Breast epithelium (tissue), 3 donors: ENCODE data around the gene CHD5.

ENCODE experiments used
- POLR2AphosphoS5 ChIP-seq, 3 donors: sonication (generic); formaldehyde crosslinking; IDR thresholded peaks; one replicate each; pipeline ENCODE4 v1.6.1; 2017; ENCODE audit warnings: antibody characterized with exemption in 3 of 3
- TF ChIP-seq, protein P1 (sequence below), 3 donors: fragments of 450-650 bp; IDR thresholded peaks; one replicate each; pipeline ENCODE4 v1.5.1; 2016 to 2017; ENCODE audit warnings: antibody characterized with exemption in 3 of 3, mild to moderate bottlenecking in 3 of 3, moderate library complexity in 3 of 3

DNA sequence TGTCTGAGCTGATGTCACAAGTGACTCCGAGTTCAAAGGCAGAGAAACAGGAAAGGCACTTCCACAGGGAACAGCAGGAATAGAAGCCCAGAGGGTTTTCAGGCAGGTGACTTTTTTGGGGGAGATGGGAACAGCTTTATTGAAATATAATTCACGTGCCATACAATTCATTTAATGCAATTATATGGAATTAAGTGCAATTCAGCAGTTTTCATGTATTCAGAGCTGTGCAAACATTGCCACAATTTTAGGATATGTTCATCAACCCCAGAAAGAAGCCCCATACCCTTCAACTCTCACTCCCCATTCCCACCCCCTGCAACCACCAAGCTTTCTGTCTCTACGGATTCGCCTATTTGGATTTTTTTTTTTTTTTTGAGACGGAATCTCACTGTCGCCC is 117.5 kb downstream of the CHD5 start:
- no peak for TF ChIP-seq POLR2AphosphoS5 (IDR thresholded peaks at IDR 0.05)
- TF ChIP-seq, protein P1, sequence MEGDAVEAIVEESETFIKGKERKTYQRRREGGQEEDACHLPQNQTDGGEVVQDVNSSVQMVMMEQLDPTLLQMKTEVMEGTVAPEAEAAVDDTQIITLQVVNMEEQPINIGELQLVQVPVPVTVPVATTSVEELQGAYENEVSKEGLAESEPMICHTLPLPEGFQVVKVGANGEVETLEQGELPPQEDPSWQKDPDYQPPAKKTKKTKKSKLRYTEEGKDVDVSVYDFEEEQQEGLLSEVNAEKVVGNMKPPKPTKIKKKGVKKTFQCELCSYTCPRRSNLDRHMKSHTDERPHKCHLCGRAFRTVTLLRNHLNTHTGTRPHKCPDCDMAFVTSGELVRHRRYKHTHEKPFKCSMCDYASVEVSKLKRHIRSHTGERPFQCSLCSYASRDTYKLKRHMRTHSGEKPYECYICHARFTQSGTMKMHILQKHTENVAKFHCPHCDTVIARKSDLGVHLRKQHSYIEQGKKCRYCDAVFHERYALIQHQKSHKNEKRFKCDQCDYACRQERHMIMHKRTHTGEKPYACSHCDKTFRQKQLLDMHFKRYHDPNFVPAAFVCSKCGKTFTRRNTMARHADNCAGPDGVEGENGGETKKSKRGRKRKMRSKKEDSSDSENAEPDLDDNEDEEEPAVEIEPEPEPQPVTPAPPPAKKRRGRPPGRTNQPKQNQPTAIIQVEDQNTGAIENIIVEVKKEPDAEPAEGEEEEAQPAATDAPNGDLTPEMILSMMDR (IDR thresholded peaks at IDR 0.05) = no peak
